IMR-90 (cell line): Measurements from ENCODE around the gene SEMA3E. TPM values are rescaled to one million over a fixed set of nuclear protein-coding genes. Genes with fewer than 3 reads are reported as not detected.

ENCODE experiments used
- ATAC-seq: fragments of 200-7000 bp; cut with Tn5 transposase; 2 replicates; pipeline ENCODE4 v1.9.1; 2020; ENCODE audit warnings: low read depth, mild to moderate bottlenecking, moderate library complexity
- BruUV-seq: library from RNA; stranded (reverse); fragments of 400-500 nt; replicated peaks from 2 replicates; lab custom pipeline; 2021; lab: Mats Ljungman, UMichigan
- CTCF ChIA-PET: fragments of 300-600 bp; formaldehyde crosslinking; extraction: SDS; loops from one replicate; lab custom pipeline; 2021; ENCODE audit warnings: antibody characterized with exemption; lab: Yijun Ruan, JAX
- POLR2A ChIA-PET: fragments of 300-600 bp; sonication (Branson Sonifier 250); formaldehyde crosslinking; loops from one replicate; lab custom pipeline; 2022; ENCODE audit warnings: antibody characterized with exemption; ENCODE audit not compliant: unreplicated experiment; lab: Charles Lee
- DNase-seq: peaks from one replicate; pipeline ENCODE4 v3.0.0; 2013
- H2AFZ ChIP-seq: replicated peaks from 2 replicates; pipeline ENCODE3; 2013; ENCODE audit warnings: low read length, mild to moderate bottlenecking; ENCODE audit not compliant: poor library complexity
- H2AK5ac ChIP-seq: 2 replicates; pipeline ENCODE4 v1.6.1; 2013; ENCODE audit warnings: low read depth, low read length, inconsistent platforms
- H2AK9ac ChIP-seq: replicated peaks from 2 replicates; pipeline ENCODE3; 2013; ENCODE audit warnings: mild to moderate bottlenecking, low read depth, low read length, moderate library complexity; ENCODE audit not compliant: poor library complexity
- H2BK120ac ChIP-seq: 2 replicates; pipeline ENCODE4 v1.6.1; 2013; ENCODE audit warnings: low read depth, low read length, inconsistent platforms
- H2BK15ac ChIP-seq: 3 replicates; pipeline ENCODE4 v1.6.1; 2013; ENCODE audit warnings: low read depth, low read length, inconsistent platforms
- H2BK20ac ChIP-seq: 2 replicates; pipeline ENCODE4 v1.6.1; 2013; ENCODE audit warnings: low read depth, mild to moderate bottlenecking, inconsistent platforms, low read length, moderate library complexity
- H2BK5ac ChIP-seq: 2 replicates; pipeline ENCODE4 v1.6.1; 2013; ENCODE audit warnings: mild to moderate bottlenecking, low read depth, low read length, inconsistent platforms; ENCODE audit not compliant: poor library complexity, severe bottlenecking
- H3K14ac ChIP-seq: replicated peaks from 2 replicates; pipeline ENCODE4 v1.6.1; 2013; ENCODE audit warnings: low read depth, low read length, inconsistent platforms
- H3K18ac ChIP-seq: 2 replicates; pipeline ENCODE4 v1.6.1; 2013; ENCODE audit warnings: low read depth, low read length, control low read depth
- H3K23ac ChIP-seq: 2 replicates; pipeline ENCODE4 v1.6.1; 2013; ENCODE audit warnings: low read depth, low read length, inconsistent platforms
- H3K27ac ChIP-seq: 2 replicates; pipeline ENCODE4 v1.5.1; 2013; ENCODE audit warnings: mild to moderate bottlenecking, control low read depth, low read length; ENCODE audit not compliant: insufficient read depth
- H3K27me3 ChIP-seq: 2 replicates; pipeline ENCODE4 v1.6.1; 2013; ENCODE audit warnings: low read length; ENCODE audit not compliant: control insufficient read depth, insufficient read depth
- H3K36me3 ChIP-seq: 2 replicates; pipeline ENCODE4 v1.6.1; 2013; ENCODE audit warnings: low read length, mixed read lengths; ENCODE audit not compliant: control insufficient read depth, insufficient read depth
- H3K4ac ChIP-seq: 2 replicates; pipeline ENCODE4 v1.6.1; 2013; ENCODE audit warnings: low read depth, low read length, inconsistent platforms
- H3K4me1 ChIP-seq: 2 replicates; pipeline ENCODE4 v1.6.1; 2013; ENCODE audit warnings: low read length, mixed read lengths; ENCODE audit not compliant: control insufficient read depth, insufficient read depth
- H3K4me2 ChIP-seq: 2 replicates; pipeline ENCODE4 v1.6.1; 2013; ENCODE audit warnings: low read depth, mild to moderate bottlenecking, control low read depth, low read length, moderate library complexity
- H3K4me3 ChIP-seq: 2 replicates; pipeline ENCODE4 v1.5.1; 2013; ENCODE audit warnings: low read depth, mild to moderate bottlenecking, control low read depth, low read length, moderate library complexity; ENCODE audit not compliant: insufficient read depth
- H3K56ac ChIP-seq: 2 replicates; pipeline ENCODE4 v1.6.1; 2013; ENCODE audit warnings: low read length, inconsistent platforms; ENCODE audit not compliant: insufficient read depth; ENCODE audit errors: extremely low read depth
- H3K79me1 ChIP-seq, 2 experiments: 2 replicates each; pipeline ENCODE4 v1.6.1; 2013; ENCODE audit warnings: low read length in 2 of 2, inconsistent platforms in 1 of 2, low read depth in 1 of 2
- H3K9ac ChIP-seq: 2 replicates; pipeline ENCODE4 v1.6.1; 2013; ENCODE audit warnings: low read depth, low read length, control low read depth
- H3K9me1 ChIP-seq: 2 replicates; pipeline ENCODE4 v1.6.1; 2013; ENCODE audit warnings: low read length, inconsistent platforms; ENCODE audit not compliant: insufficient read depth
- H3K9me3 ChIP-seq: 2 replicates; pipeline ENCODE4 v1.6.1; 2013; ENCODE audit warnings: low read length; ENCODE audit not compliant: control insufficient read depth, insufficient read depth
- H4K20me1 ChIP-seq: 2 replicates; pipeline ENCODE4 v1.6.1; 2013; ENCODE audit warnings: low read length, inconsistent platforms; ENCODE audit not compliant: insufficient read depth
- H4K5ac ChIP-seq: 2 replicates; pipeline ENCODE4 v1.6.1; 2013; ENCODE audit warnings: mild to moderate bottlenecking, low read depth, low read length, control low read depth
- H4K8ac ChIP-seq, 2 experiments: 2 replicates each; pipeline ENCODE4 v1.6.1; 2013; ENCODE audit warnings: low read depth in 2 of 2, low read length in 2 of 2, control low read depth in 1 of 2, inconsistent platforms in 1 of 2
- H4K91ac ChIP-seq: 2 replicates; pipeline ENCODE4 v1.6.1; 2013; ENCODE audit warnings: low read depth, low read length, inconsistent platforms; ENCODE audit not compliant: insufficient read depth
- CEBPB ChIP-seq: IDR thresholded peaks from 2 replicates; pipeline ENCODE4 v1.6.1; 2012; ENCODE audit warnings: low read depth, low read length, improper control_type of control experiment
- CHD1 ChIP-seq: IDR thresholded peaks from 2 replicates; pipeline ENCODE4 v1.6.1; 2012; ENCODE audit warnings: low read depth, low read length, improper control_type of control experiment
- FOS ChIP-seq: fragments of 150-350 bp; IDR thresholded peaks from 2 replicates; pipeline ENCODE4 v1.6.1; 2016; ENCODE audit warnings: low read depth, low read length
- MAFK ChIP-seq: IDR thresholded peaks from 2 replicates; pipeline ENCODE4 v1.6.1; 2012; ENCODE audit warnings: low read depth, low read length, improper control_type of control experiment
- MXI1 ChIP-seq: IDR thresholded peaks from 2 replicates; pipeline ENCODE4 v1.6.1; 2012; ENCODE audit warnings: low read depth, mild to moderate bottlenecking, low read length, moderate library complexity, borderline replicate concordance
- RFX5 ChIP-seq: IDR thresholded peaks from 2 replicates; pipeline ENCODE4 v1.8.0; 2012; ENCODE audit warnings: low read depth, mild to moderate bottlenecking, low read length, moderate library complexity
- WGBS, 2 experiments: methylation state at CpG; one replicate each; pipeline versions ENCODE4 v1.1.5 to v1.1.7; 2013; ENCODE audit warnings: missing lambda C conversion rate in 2 of 2; ENCODE audit not compliant: insufficient read length in 1 of 2; ENCODE audit errors: extremely low coverage in 2 of 2; 5-methylcytosine and 5-hydroxymethylcytosine counted together
- dilution Hi-C: fragments of 300-500 bp; cut with HindIII; formaldehyde crosslinking; loops from one replicate; pipeline ENCODE4 v1.14.3; 2018; ENCODE audit warnings: low sequenced_read_pairs; ENCODE audit not compliant: unreplicated experiment
- in situ Hi-C: fragments of 300-500 bp; cut with MboI; formaldehyde crosslinking; loops from 3 replicates; pipeline ENCODE4 v1.14.3; 2019; ENCODE audit warnings: low sequenced_read_pairs, inconsistent platforms, mixed read lengths
- intact Hi-C: fragments of 100-400 bp; cut with micrococcal nuclease; formaldehyde crosslinking; loops from 2 replicates; pipeline ENCODE4 v1.10.0; 2022
- polyA plus RNA-seq, 3 experiments: library from polyadenylated mRNA; depleted of rRNA; stranded (reverse); fragments of >200 nt; gene quantifications; 2 replicates each; pipeline ENCODE4 v1.2.3, GENCODE V29; 2012; ENCODE audit warnings: low replicate concordance in 1 of 3
- total RNA-seq: library from RNA; depleted of rRNA; stranded (reverse); fragments of >200 nt; gene quantifications from 2 replicates; pipeline ENCODE4 v1.2.3, GENCODE V29; 2012
- TF ChIP-seq, protein P1 (sequence below): conservative IDR thresholded peaks from 2 replicates; pipeline ENCODE4 v1.5.1; 2012; ENCODE audit warnings: mild to moderate bottlenecking, low read depth, low read length, improper control_type of control experiment

Gene SEMA3E
- total and polyA plus RNA-seq, 2 of the 4 experiments (the other 2 are of a cell fraction), result 0.31 to 0.72 TPM

DNA sequence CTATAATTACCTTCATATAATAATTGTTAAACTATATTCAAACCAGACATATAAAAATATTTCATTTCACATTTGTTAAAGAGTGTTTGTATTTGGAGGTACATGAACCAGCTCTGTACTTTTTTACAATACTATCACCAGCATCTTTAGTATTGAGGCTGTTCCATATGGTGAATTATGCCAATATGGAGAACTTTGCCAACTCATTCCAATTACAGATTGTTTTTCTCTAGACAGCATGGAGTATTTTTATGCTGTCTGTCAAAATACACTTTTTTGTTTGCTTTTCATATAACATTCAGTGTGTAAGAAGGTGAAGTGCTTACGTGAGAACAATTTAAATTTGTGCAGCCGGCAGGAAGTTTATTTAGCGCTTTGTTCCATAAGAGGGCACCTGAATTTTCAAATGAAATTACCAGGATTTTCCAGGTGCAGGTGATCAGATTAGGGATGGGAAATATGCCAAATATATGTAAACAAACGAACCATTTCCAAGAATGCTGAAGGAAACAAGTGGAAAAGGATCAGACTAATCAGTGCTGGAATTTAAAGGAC lies 54.9 kb downstream of the SEMA3E start:
- dilution Hi-C loops (no loop called here), in situ Hi-C loops (no loop called here), intact Hi-C loops (no loop called here)
- no peak overlapping the region for H4K91ac ChIP-seq
- no peak overlapping the region for H2AK9ac ChIP-seq
- no TSS peak for BruUV-seq
- no peak overlapping the region for H4K8ac ChIP-seq
- no peaks in the 10 kb centered on the region for H3K9me1 ChIP-seq
- H2BK15ac ChIP-seq, result no peak overlapping the region
- H3K79me1 ChIP-seq, result no peaks in the 10 kb centered on the region
- no peak overlapping the region for H3K4me2 ChIP-seq
- H2AK5ac ChIP-seq, result no peak overlapping the region
- no peaks in the 10 kb centered on the region for H3K9me3 ChIP-seq
- CTCF ChIA-PET, result interaction anchor here (0.6 kb wide), 1 partner anchor 163 kb away, joined by 7 read pairs; no protein-coding TSS in a partner anchor
- no peak overlapping the region for H3K14ac ChIP-seq
- H3K9ac ChIP-seq, result no peak overlapping the region
- H3K36me3 ChIP-seq, result no peaks in the 10 kb centered on the region
- no peak overlapping the region for H2AFZ ChIP-seq
- no peak for DNase-seq
- no peaks in the 10 kb centered on the region for H3K4me1 ChIP-seq
- H3K4me3 ChIP-seq, result no peak overlapping the region
- no peak overlapping the region for H2BK5ac ChIP-seq
- TF ChIP-seq CHD1 (no peak), MXI1 (no peak), CEBPB (no peak), MAFK (no peak), FOS (no peak), RFX5 (no peak)
- TF ChIP-seq, protein P1, sequence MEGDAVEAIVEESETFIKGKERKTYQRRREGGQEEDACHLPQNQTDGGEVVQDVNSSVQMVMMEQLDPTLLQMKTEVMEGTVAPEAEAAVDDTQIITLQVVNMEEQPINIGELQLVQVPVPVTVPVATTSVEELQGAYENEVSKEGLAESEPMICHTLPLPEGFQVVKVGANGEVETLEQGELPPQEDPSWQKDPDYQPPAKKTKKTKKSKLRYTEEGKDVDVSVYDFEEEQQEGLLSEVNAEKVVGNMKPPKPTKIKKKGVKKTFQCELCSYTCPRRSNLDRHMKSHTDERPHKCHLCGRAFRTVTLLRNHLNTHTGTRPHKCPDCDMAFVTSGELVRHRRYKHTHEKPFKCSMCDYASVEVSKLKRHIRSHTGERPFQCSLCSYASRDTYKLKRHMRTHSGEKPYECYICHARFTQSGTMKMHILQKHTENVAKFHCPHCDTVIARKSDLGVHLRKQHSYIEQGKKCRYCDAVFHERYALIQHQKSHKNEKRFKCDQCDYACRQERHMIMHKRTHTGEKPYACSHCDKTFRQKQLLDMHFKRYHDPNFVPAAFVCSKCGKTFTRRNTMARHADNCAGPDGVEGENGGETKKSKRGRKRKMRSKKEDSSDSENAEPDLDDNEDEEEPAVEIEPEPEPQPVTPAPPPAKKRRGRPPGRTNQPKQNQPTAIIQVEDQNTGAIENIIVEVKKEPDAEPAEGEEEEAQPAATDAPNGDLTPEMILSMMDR, result no peak
- H3K23ac ChIP-seq, result no peak overlapping the region
- H3K27me3 ChIP-seq, result no peaks in the 10 kb centered on the region
- H4K5ac ChIP-seq, result no peak overlapping the region
- ATAC-seq, result no peak
- no peak overlapping the region for H3K4ac ChIP-seq
- no CpG with 5 or more reads among the region's 4 CpGs for WGBS, 2 experiments
- POLR2A ChIA-PET, result no interaction called here
- H3K56ac ChIP-seq, result no peak overlapping the region
- H4K20me1 ChIP-seq, result no peaks in the 10 kb centered on the region
- no peak overlapping the region for H2BK20ac ChIP-seq
- no peak overlapping the region for H3K18ac ChIP-seq
- H2BK120ac ChIP-seq, result no peak overlapping the region
- no peak overlapping the region for H3K27ac ChIP-seq
